Gastroesophageal sphincter (tissue), 3 donors: Measurements from ENCODE around the gene HSPA12B.

Experiments used
- POLR2A ChIP-seq, 2 donors: fragments of 450-650 bp; IDR thresholded peaks; one replicate each; pipeline ENCODE4 v1.6.1; 2017; ENCODE audit warnings: antibody characterized with exemption in 2 of 2, mild to moderate bottlenecking in 2 of 2, moderate library complexity in 1 of 2
- POLR2AphosphoS5 ChIP-seq: sonication (generic); formaldehyde crosslinking; IDR thresholded peaks from one replicate; pipeline ENCODE4 v1.6.1; 2017; ENCODE audit warnings: antibody characterized with exemption
- TF ChIP-seq, protein P1 (sequence below), 4 experiments: fragments of 200-600 bp in 2 of 4; fragments of 450-650 bp in 2 of 4; sonication (generic) in 1 of 4; IDR thresholded peaks; one replicate each; pipeline ENCODE4 v1.5.1; 2017 to 2019; ENCODE audit warnings: antibody characterized with exemption in 4 of 4, mild to moderate bottlenecking in 2 of 4, moderate library complexity in 2 of 4

DNA sequence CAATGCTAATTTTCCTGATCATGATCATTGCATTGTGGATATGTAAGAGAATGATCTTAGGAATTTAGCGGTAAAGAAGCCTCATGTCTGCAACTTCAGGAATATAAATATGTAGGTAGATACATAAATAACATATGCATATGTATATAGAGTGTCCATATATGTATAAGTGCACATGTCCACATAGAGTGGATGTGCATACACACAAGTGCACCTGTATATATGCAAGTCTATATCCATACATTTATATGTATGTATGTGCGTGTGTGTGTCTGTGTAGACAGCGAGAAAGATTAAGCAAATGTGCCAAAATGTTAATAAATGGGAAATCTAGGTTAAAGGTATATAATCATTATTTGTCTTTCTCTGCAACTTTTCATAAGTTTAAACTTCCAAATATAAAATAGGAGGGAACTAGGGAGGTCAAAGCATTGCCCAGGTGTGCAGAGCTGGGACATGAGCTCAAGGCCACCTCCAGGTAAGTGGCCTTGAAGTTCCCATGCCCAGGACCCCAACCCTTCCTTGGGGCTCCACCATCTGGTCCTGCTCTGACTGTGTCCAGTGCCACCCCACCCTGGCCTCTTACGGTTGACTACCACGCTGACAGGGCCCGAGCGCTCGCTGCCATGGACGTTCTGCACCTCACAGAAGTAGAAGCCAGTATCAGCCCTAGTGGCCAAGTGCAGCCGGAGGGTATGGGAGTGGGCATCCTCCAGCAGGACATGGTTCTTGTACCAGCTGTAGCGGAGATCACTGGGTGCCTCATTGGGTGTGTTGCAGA lies 29.7 kb upstream of the HSPA12B start:
- TF ChIP-seq, protein P1, sequence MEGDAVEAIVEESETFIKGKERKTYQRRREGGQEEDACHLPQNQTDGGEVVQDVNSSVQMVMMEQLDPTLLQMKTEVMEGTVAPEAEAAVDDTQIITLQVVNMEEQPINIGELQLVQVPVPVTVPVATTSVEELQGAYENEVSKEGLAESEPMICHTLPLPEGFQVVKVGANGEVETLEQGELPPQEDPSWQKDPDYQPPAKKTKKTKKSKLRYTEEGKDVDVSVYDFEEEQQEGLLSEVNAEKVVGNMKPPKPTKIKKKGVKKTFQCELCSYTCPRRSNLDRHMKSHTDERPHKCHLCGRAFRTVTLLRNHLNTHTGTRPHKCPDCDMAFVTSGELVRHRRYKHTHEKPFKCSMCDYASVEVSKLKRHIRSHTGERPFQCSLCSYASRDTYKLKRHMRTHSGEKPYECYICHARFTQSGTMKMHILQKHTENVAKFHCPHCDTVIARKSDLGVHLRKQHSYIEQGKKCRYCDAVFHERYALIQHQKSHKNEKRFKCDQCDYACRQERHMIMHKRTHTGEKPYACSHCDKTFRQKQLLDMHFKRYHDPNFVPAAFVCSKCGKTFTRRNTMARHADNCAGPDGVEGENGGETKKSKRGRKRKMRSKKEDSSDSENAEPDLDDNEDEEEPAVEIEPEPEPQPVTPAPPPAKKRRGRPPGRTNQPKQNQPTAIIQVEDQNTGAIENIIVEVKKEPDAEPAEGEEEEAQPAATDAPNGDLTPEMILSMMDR (IDR thresholded peaks at IDR 0.05) = no peak
- TF ChIP-seq POLR2AphosphoS5 = no peak
- no peak for TF ChIP-seq POLR2A (IDR thresholded peaks at IDR 0.05)
